H9 (cell line): ENCODE data around the gene ING5. TPM values are rescaled to one million over a fixed set of nuclear protein-coding genes. Genes with fewer than 3 reads are reported as not detected.
A peak's percentile ranks its signal among the peaks of the same experiment; 100 is the strongest.

Experiments
- DNase-seq: peaks from one replicate; pipeline ENCODE4 v3.0.0-alpha.2; 2017
- H2AFZ ChIP-seq: one replicate; pipeline ENCODE4 v1.6.1; 2013; ENCODE audit warnings: mild to moderate bottlenecking, low read length, control low read depth, moderate library complexity
- H2AK5ac ChIP-seq: 2 replicates; pipeline ENCODE4 v1.6.1; 2013; ENCODE audit warnings: low read length, control low read depth, mixed read lengths; ENCODE audit not compliant: insufficient read length
- H2BK120ac ChIP-seq: one replicate; pipeline ENCODE4 v1.6.1; 2013; ENCODE audit warnings: low read depth, mild to moderate bottlenecking, low read length, control low read depth, inconsistent platforms; ENCODE audit not compliant: poor library complexity, severe bottlenecking
- H2BK12ac ChIP-seq: 2 replicates; pipeline ENCODE4 v1.6.1; 2013; ENCODE audit warnings: low read length, control low read depth, mixed read lengths, low read depth; ENCODE audit not compliant: insufficient read length
- H2BK15ac ChIP-seq: 2 replicates; pipeline ENCODE4 v1.6.1; 2013; ENCODE audit warnings: low read depth, low read length, control low read depth
- H2BK20ac ChIP-seq: one replicate; pipeline ENCODE4 v1.6.1; 2013; ENCODE audit warnings: low read depth, mild to moderate bottlenecking, low read length, control low read depth, inconsistent platforms; ENCODE audit not compliant: poor library complexity, severe bottlenecking
- H2BK5ac ChIP-seq: 2 replicates; pipeline ENCODE4 v1.6.1; 2013; ENCODE audit warnings: low read length, control low read depth, mixed read lengths; ENCODE audit not compliant: insufficient read length
- H3K14ac ChIP-seq: 2 replicates; pipeline ENCODE4 v1.6.1; 2013; ENCODE audit warnings: low read length, control low read depth; ENCODE audit not compliant: insufficient read depth
- H3K18ac ChIP-seq: 2 replicates; pipeline ENCODE4 v1.6.1; 2013; ENCODE audit warnings: low read depth, mild to moderate bottlenecking, mixed read lengths, low read length, control low read depth; ENCODE audit not compliant: insufficient read length
- H3K23ac ChIP-seq: 2 replicates; pipeline ENCODE4 v1.6.1; 2013; ENCODE audit warnings: low read length, control low read depth, mixed read lengths, low read depth; ENCODE audit not compliant: insufficient read length
- H3K23me2 ChIP-seq: 2 replicates; pipeline ENCODE4 v1.6.1; 2013; ENCODE audit warnings: low read depth, mild to moderate bottlenecking, mixed read lengths, low read length, control low read depth; ENCODE audit not compliant: insufficient read length, poor library complexity, severe bottlenecking
- H3K27ac ChIP-seq: 2 replicates; pipeline ENCODE4 v1.5.1; 2013; ENCODE audit warnings: low read length, control low read depth, mixed read lengths, low read depth; ENCODE audit not compliant: insufficient read length
- H3K27me3 ChIP-seq: 2 replicates; pipeline ENCODE4 v1.6.1; 2013; ENCODE audit warnings: low read length, control low read depth, inconsistent platforms; ENCODE audit not compliant: insufficient read depth
- H3K4ac ChIP-seq: 2 replicates; pipeline ENCODE4 v1.6.1; 2013; ENCODE audit warnings: low read depth, mild to moderate bottlenecking, control low read depth, inconsistent platforms, low read length, moderate library complexity
- H3K4me1 ChIP-seq: 2 replicates; pipeline ENCODE4 v1.6.1; 2013; ENCODE audit warnings: low read length, control low read depth, inconsistent platforms; ENCODE audit not compliant: insufficient read depth
- H3K4me2 ChIP-seq: 2 replicates; pipeline ENCODE4 v1.6.1; 2013; ENCODE audit warnings: low read length, control low read depth, mixed read lengths; ENCODE audit not compliant: insufficient read length, insufficient read depth
- H3K56ac ChIP-seq: 2 replicates; pipeline ENCODE4 v1.6.1; 2013; ENCODE audit warnings: low read depth, mild to moderate bottlenecking, mixed read lengths, low read length, control low read depth; ENCODE audit not compliant: insufficient read length
- H3K79me1 ChIP-seq: 2 replicates; pipeline ENCODE4 v1.6.1; 2013; ENCODE audit warnings: low read depth, mild to moderate bottlenecking, moderate library complexity, low read length, control low read depth, inconsistent platforms; ENCODE audit not compliant: insufficient read depth, poor library complexity, severe bottlenecking
- H3K79me2 ChIP-seq: 2 replicates; pipeline ENCODE4 v1.6.1; 2013; ENCODE audit warnings: low read length, control low read depth, inconsistent platforms; ENCODE audit not compliant: insufficient read depth
- H3K9ac ChIP-seq: 2 replicates; pipeline ENCODE4 v1.6.1; 2013; ENCODE audit warnings: low read length, control low read depth, mixed read lengths; ENCODE audit not compliant: insufficient read length; ENCODE audit errors: extremely low read depth
- H3K9me3 ChIP-seq: one replicate; pipeline ENCODE4 v1.6.1; 2013; ENCODE audit warnings: low read depth, low read length, inconsistent platforms; ENCODE audit not compliant: control insufficient read depth
- H3T11ph ChIP-seq: one replicate; pipeline ENCODE4 v1.6.1; 2013; ENCODE audit warnings: mild to moderate bottlenecking, low read length, control low read depth, inconsistent platforms
- H4K20me1 ChIP-seq: one replicate; pipeline ENCODE4 v1.6.1; 2013; ENCODE audit not compliant: control insufficient read depth, insufficient read length, insufficient read depth
- H4K5ac ChIP-seq: 2 replicates; pipeline ENCODE4 v1.6.1; 2013; ENCODE audit warnings: low read depth, mild to moderate bottlenecking, mixed read lengths, low read length, control low read depth; ENCODE audit not compliant: insufficient read length
- H4K8ac ChIP-seq: replicated peaks from 2 replicates; pipeline ENCODE4 v1.6.1; 2013; ENCODE audit warnings: low read length, control low read depth, mixed read lengths, low read depth; ENCODE audit not compliant: insufficient read length
- H4K91ac ChIP-seq: 2 replicates; pipeline ENCODE4 v1.6.1; 2013; ENCODE audit warnings: low read depth, mild to moderate bottlenecking, moderate library complexity, mixed read lengths, low read length, control low read depth; ENCODE audit not compliant: insufficient read length
- H3K27ac Mint-ChIP-seq, 3 experiments: 2 replicates in 2 of 3; 3 replicates in 1 of 3; pipeline ENCODE4 v1.8.0; 2020 to 2021; ENCODE audit warnings: mixed read lengths in 3 of 3, mild to moderate bottlenecking in 1 of 3, moderate library complexity in 1 of 3
- H3K27me3 Mint-ChIP-seq: 2 replicates; pipeline ENCODE4 v1.8.0; 2021; ENCODE audit warnings: low read depth, mild to moderate bottlenecking, moderate library complexity, mixed read lengths
- H3K36me3 Mint-ChIP-seq, 3 experiments: 2 replicates in 2 of 3; 3 replicates in 1 of 3; pipeline ENCODE4 v1.8.0; 2020 to 2021; ENCODE audit warnings: low read depth in 3 of 3, mixed read lengths in 3 of 3; ENCODE audit not compliant: insufficient read depth in 1 of 3
- H3K4me1 Mint-ChIP-seq, 2 experiments: 2 replicates each; pipeline ENCODE4 v1.8.0; 2020; ENCODE audit warnings: mixed read lengths in 2 of 2
- H3K4me3 Mint-ChIP-seq, 2 experiments: 2 replicates in 1 of 2; 3 replicates in 1 of 2; pipeline ENCODE4 v1.8.0; 2020 to 2021; ENCODE audit warnings: mild to moderate bottlenecking in 2 of 2, mixed read lengths in 2 of 2, moderate library complexity in 1 of 2
- H3K9me3 Mint-ChIP-seq, 2 experiments: 2 replicates in 1 of 2; 3 replicates in 1 of 2; pipeline ENCODE4 v1.8.0; 2020; ENCODE audit warnings: mild to moderate bottlenecking in 2 of 2, mixed read lengths in 2 of 2, moderate library complexity in 1 of 2
- CTCF ChIP-seq: fragments of 200-600 bp; sonication (generic); conservative IDR thresholded peaks from 3 replicates; pipeline ENCODE4 v1.8.0; 2021; ENCODE audit warnings: antibody characterized with exemption, mild to moderate bottlenecking
- WGBS: extraction: QIAGEN DNeasy Blood & Tissue Kit; methylation state at CpG from one replicate; pipeline ENCODE4 v1.1.7; 2013; ENCODE audit warnings: missing lambda C conversion rate, low lambda C conversion rate, mixed read lengths; ENCODE audit not compliant: insufficient read length; ENCODE audit errors: extremely low coverage; 5-methylcytosine and 5-hydroxymethylcytosine counted together
- total RNA-seq: library from RNA; stranded (reverse); gene quantifications from 2 replicates; pipeline ENCODE4 v1.2.1, GENCODE V29; 2021

The ING5 gene
- total RNA-seq, 1 experiment from 2014 or later: 66.0 TPM

GRCh38 chr2:241734208-241734466 lies 32.3 kb downstream of the ING5 start:
- Histone ChIP-seq H3K79me2 (no peaks in the 10 kb centered on the region), H3K23me2 (peaks cover 12% of the 10 kb centered on the region), H3K27ac (no peak overlapping the region), H2BK12ac (no peak overlapping the region), H4K91ac (no peak overlapping the region), H2BK120ac (no peak overlapping the region), H3K4me1 (no peaks in the 10 kb centered on the region), H3K23ac (no peak overlapping the region), H4K20me1 (peaks cover 7% of the 10 kb centered on the region), H3K27me3 (no peaks in the 10 kb centered on the region), H3K18ac (no peak overlapping the region), H3K9me3 (no peaks in the 10 kb centered on the region), H3T11ph (no peak overlapping the region), H3K56ac (no peak overlapping the region), H2BK20ac (no peak overlapping the region), H2BK5ac (no peak overlapping the region), H3K4ac (no peak overlapping the region), H2AFZ (no peak overlapping the region), H2AK5ac (no peak overlapping the region), H3K9ac (no peak overlapping the region), H3K4me2 (peak overlapping the region; percentile 41), H4K8ac (no peak overlapping the region), H2BK15ac (no peak overlapping the region), H3K79me1 (no peaks in the 10 kb centered on the region), H3K14ac (no peak overlapping the region; the same call in 1 of the 2 replicates), H4K5ac (no peak overlapping the region)
- no peak overlapping the region for H3K27ac Mint-ChIP-seq
- peaks cover 0 to 6% (median 4%) of the 10 kb centered on the region in 3 experiments; a peak in 2 of 7 replicates for H3K36me3 Mint-ChIP-seq
- peak; percentile 35; the same call in 2 of the 3 replicates for TF ChIP-seq CTCF
- DNase-seq: no peak
- peak overlapping the region; percentile 36 to 59; a peak in 3 of 5 replicates for H3K4me3 Mint-ChIP-seq
- no peaks in the 10 kb centered on the region for H3K9me3 Mint-ChIP-seq
- H3K4me1 Mint-ChIP-seq: 0 out of 4 replicates have a peak, but pooled peaks cover 2 to 5% of the 10 kb centered on the region in 2 experiments
- WGBS: no CpG with 5 or more reads among the region's 25 CpGs
- peaks cover 23% of the 10 kb centered on the region for H3K27me3 Mint-ChIP-seq
